NCI-H187 (cell line): ENCODE measurements around the gene PTPRN2.

Source experiments
- DNase-seq, 2 experiments: peaks; one replicate each; lab custom pipeline; 2025; lab: John Stamatoyannopoulos, UW

The PTPRN2 gene

GRCh38 chr7:158014976-158015375, 572.6 kb downstream of the PTPRN2 start:
- DNase-seq: no peak

GRCh38 chr7:158013085-158013668, 574.4 kb downstream of the PTPRN2 start:
- no peak for DNase-seq

- no peak for DNase-seq
Measured at GRCh38 chr7:158011941-158012340, 575.7 kb downstream of the PTPRN2 start.

- no peak for DNase-seq
Measured at GRCh38 chr7:158010961-158011693, 576.5 kb downstream of the PTPRN2 start.

GRCh38 chr7:158009886-158010285, 577.7 kb downstream of the PTPRN2 start:
- DNase-seq: no peak

GRCh38 chr7:158008267-158008666, 579.4 kb downstream of the PTPRN2 start:
- DNase-seq: no peak

GRCh38 chr7:158007697-158008257, 579.8 kb downstream of the PTPRN2 start:
- no peak for DNase-seq

GRCh38 chr7:158006841-158007696, 580.6 kb downstream of the PTPRN2 start:
- DNase-seq: no peak

GRCh38 chr7:158005531-158005930, 582.1 kb downstream of the PTPRN2 start:
- no peak for DNase-seq

GRCh38 chr7:158004123-158004490, 583.5 kb downstream of the PTPRN2 start:
- no peak for DNase-seq

GRCh38 chr7:158003441-158004122, 584.0 kb downstream of the PTPRN2 start:
- no peak for DNase-seq

- DNase-seq: no peak
Measured at GRCh38 chr7:158002486-158003080, 585.0 kb downstream of the PTPRN2 start.

- peak in 1 of 2 experiments; percentile 18 for DNase-seq
Measured at GRCh38 chr7:158001621-158002320, 585.9 kb downstream of the PTPRN2 start.

- DNase-seq: no peak
Measured at GRCh38 chr7:158001003-158001402, 586.6 kb downstream of the PTPRN2 start.

GRCh38 chr7:158000160-158000559, 587.5 kb downstream of the PTPRN2 start:
- peak; percentile 60 to 80 for DNase-seq

GRCh38 chr7:157998884-157999552, 588.6 kb downstream of the PTPRN2 start:
- no peak for DNase-seq

- no peak for DNase-seq
Measured at GRCh38 chr7:157997471-157997870, 590.2 kb downstream of the PTPRN2 start.

- DNase-seq: no peak
Measured at GRCh38 chr7:157997080-157997440, 590.6 kb downstream of the PTPRN2 start.

- no peak for DNase-seq
Measured at GRCh38 chr7:157996359-157997079, 591.1 kb downstream of the PTPRN2 start.

GRCh38 chr7:157995815-157996214, 591.8 kb downstream of the PTPRN2 start:
- DNase-seq: no peak
